ENCODE data around the gene BICC1. TPM values are rescaled to one million over a fixed set of nuclear protein-coding genes. Genes with fewer than 3 reads are reported as not detected.

Gene BICC1
- total RNA-seq, 2 donors from 2014 or later: 0.27 to 0.40 TPM

DNA sequence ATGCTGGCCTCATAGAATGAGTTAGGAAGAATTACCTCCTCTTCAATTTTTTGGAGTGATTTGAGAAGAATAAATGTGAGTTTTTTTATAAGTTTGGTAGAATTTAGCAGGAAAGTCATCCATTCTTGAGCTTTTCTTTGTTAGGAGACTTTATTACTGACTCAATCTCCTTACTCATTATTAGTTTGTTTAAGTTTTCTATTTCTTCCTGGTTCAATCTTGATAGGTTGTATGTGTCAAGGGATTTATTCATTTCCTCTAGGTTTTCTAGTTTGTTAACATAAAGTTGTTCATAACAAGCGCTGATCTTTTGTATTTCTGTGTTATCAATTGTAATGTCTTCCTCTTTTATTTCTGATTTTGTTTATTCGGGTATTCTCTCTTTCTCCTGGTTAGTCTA, 47.4 kb downstream of the BICC1 start:
- Histone ChIP-seq H3K36me3 (ENCODE audit: control insufficient read depth, insufficient read depth, low read length) (no peaks in the 10 kb centered on the region), H3K9me3 (ENCODE audit: control insufficient read depth, low read length) (peaks cover 20% of the 10 kb centered on the region), H3K9ac (ENCODE audit: extremely low read depth, low read length, poor library complexity, severe bottlenecking) (no peak overlapping the region), H3K27ac (ENCODE audit: low read depth, low read length) (no peak overlapping the region), H3K27me3 (ENCODE audit: control insufficient read depth, insufficient read depth, low read length, poor library complexity, severe bottlenecking) (no peaks in the 10 kb centered on the region), H3K4me1 (ENCODE audit: control insufficient read depth, insufficient read depth, low read length) (no peaks in the 10 kb centered on the region), H3K4me3 (ENCODE audit: low read length) (no peak overlapping the region)
- peaks cover 7% of the 10 kb centered on the region for H3K9me3 Mint-ChIP-seq
- no peak for DNase-seq
- WGBS, 2 experiments (ENCODE audit: insufficient coverage in 1 of 2, insufficient read length in 1 of 2): 87% methylated on average over 2 of the region's 2 CpGs; no CpG with 5 or more reads in 1 of the 2 experiments
- no peaks in the 10 kb centered on the region for H3K27me3 Mint-ChIP-seq (ENCODE audit: insufficient read depth)
- H3K27ac Mint-ChIP-seq: no peak overlapping the region
- no peak overlapping the region for H3K4me3 Mint-ChIP-seq
- no peaks in the 10 kb centered on the region for H3K36me3 Mint-ChIP-seq (ENCODE audit: low read depth)
- TF ChIP-seq, protein P1, sequence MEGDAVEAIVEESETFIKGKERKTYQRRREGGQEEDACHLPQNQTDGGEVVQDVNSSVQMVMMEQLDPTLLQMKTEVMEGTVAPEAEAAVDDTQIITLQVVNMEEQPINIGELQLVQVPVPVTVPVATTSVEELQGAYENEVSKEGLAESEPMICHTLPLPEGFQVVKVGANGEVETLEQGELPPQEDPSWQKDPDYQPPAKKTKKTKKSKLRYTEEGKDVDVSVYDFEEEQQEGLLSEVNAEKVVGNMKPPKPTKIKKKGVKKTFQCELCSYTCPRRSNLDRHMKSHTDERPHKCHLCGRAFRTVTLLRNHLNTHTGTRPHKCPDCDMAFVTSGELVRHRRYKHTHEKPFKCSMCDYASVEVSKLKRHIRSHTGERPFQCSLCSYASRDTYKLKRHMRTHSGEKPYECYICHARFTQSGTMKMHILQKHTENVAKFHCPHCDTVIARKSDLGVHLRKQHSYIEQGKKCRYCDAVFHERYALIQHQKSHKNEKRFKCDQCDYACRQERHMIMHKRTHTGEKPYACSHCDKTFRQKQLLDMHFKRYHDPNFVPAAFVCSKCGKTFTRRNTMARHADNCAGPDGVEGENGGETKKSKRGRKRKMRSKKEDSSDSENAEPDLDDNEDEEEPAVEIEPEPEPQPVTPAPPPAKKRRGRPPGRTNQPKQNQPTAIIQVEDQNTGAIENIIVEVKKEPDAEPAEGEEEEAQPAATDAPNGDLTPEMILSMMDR (conservative IDR thresholded peaks at IDR 0.05): no peak
- peaks cover 4% of the 10 kb centered on the region for H3K4me1 Mint-ChIP-seq

DNA sequence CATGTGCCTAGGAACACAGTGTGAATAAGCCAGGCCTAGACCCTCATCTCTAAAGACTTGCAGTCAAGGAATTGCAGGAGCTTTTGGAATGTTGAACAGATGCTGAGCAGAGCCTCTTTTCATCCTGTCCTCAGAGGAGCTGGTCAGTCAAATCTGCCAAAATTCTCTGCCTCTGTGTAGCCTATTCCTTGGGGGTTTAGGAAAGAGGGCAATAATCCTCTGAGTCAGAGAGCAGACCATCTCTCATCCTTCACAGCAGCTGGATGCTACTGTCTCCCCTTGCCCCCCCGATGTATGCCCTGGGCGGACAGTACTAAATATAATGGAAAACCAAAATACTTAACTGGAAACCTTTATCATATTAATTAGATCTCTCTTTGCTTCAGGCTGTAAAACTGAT, 52.6 kb downstream of the BICC1 start:
- Mint-ChIP-seq H3K4me1 (peaks cover 6% of the 10 kb centered on the region), H3K4me3 (no peak overlapping the region), H3K27me3 (ENCODE audit: insufficient read depth) (peaks cover 2% of the 10 kb centered on the region), H3K36me3 (ENCODE audit: low read depth) (no peaks in the 10 kb centered on the region), H3K27ac (no peak overlapping the region), H3K9me3 (peaks cover 10% of the 10 kb centered on the region)
- Histone ChIP-seq H3K9ac (ENCODE audit: extremely low read depth, low read length, poor library complexity, severe bottlenecking) (no peak overlapping the region), H3K4me1 (ENCODE audit: control insufficient read depth, insufficient read depth, low read length) (no peaks in the 10 kb centered on the region), H3K27me3 (ENCODE audit: control insufficient read depth, insufficient read depth, low read length, poor library complexity, severe bottlenecking) (no peaks in the 10 kb centered on the region), H3K36me3 (ENCODE audit: control insufficient read depth, insufficient read depth, low read length) (no peaks in the 10 kb centered on the region), H3K9me3 (ENCODE audit: control insufficient read depth, low read length) (peaks cover 7% of the 10 kb centered on the region), H3K4me3 (ENCODE audit: low read length) (no peak overlapping the region), H3K27ac (ENCODE audit: low read depth, low read length) (no peak overlapping the region)
- TF ChIP-seq, protein P1 (conservative IDR thresholded peaks at IDR 0.05): no peak
- DNase-seq: no peak
- WGBS, 2 experiments (ENCODE audit: insufficient coverage in 1 of 2, insufficient read length in 1 of 2): 80 to 100% methylated on average over 1 to 2 of the region's 2 CpGs

DNA sequence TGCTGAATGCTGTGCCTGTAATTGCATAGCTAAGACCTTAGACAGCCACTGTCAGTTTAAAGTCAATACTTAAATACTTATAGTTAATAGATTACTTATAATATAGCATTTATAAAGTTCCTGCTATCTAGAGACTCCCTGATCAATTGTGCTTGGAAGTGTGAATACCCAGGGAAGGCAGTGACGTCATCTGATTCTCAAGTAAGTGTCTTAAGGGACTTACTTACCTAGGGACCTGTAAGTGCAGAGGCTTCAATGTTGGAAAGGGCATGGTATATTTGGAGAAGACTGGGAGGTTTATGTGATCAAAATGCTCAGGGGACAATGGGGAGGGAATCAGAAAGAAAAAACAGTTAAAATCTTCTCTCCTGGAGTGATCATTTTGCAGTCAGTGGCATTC, 55.0 kb downstream of the BICC1 start:
- Histone ChIP-seq H3K4me1 (ENCODE audit: control insufficient read depth, insufficient read depth, low read length) (no peaks in the 10 kb centered on the region), H3K9ac (ENCODE audit: extremely low read depth, low read length, poor library complexity, severe bottlenecking) (no peak overlapping the region), H3K27ac (ENCODE audit: low read depth, low read length) (no peak overlapping the region), H3K27me3 (ENCODE audit: control insufficient read depth, insufficient read depth, low read length, poor library complexity, severe bottlenecking) (no peaks in the 10 kb centered on the region), H3K9me3 (ENCODE audit: control insufficient read depth, low read length) (peaks cover 5% of the 10 kb centered on the region), H3K4me3 (ENCODE audit: low read length) (no peak overlapping the region), H3K36me3 (ENCODE audit: control insufficient read depth, insufficient read depth, low read length) (no peaks in the 10 kb centered on the region)
- no peak for DNase-seq
- H3K27me3 Mint-ChIP-seq (ENCODE audit: insufficient read depth): peaks cover 2% of the 10 kb centered on the region
- no peaks in the 10 kb centered on the region for H3K36me3 Mint-ChIP-seq (ENCODE audit: low read depth)
- H3K27ac Mint-ChIP-seq: no peak overlapping the region
- TF ChIP-seq, protein P1 (conservative IDR thresholded peaks at IDR 0.05): no peak
- WGBS, 2 experiments (ENCODE audit: insufficient coverage in 1 of 2, insufficient read length in 1 of 2): 72 to 80% methylated on average over 1 of the region's 1 CpG
- peaks cover 6% of the 10 kb centered on the region for H3K4me1 Mint-ChIP-seq
- H3K9me3 Mint-ChIP-seq: peaks cover 15% of the 10 kb centered on the region
- no peak overlapping the region for H3K4me3 Mint-ChIP-seq

Data from endodermal cell (in vitro differentiated cells).